NCI-H1930 (cell line): ENCODE measurements around the gene HERC4.
"Not testable (repeated sequence)": the region's sequence is repeated elsewhere in the genome, so short reads cannot be mapped to it uniquely, and the experiment has no call there.

Source experiments
- DNase-seq, 2 experiments: peaks; one replicate each; lab custom pipeline; 2025; lab: John Stamatoyannopoulos, UW

The HERC4 gene

GRCh38 chr10:68047122-68047521 is 28.0 kb downstream of the HERC4 start:
- no peak for DNase-seq

DNA sequence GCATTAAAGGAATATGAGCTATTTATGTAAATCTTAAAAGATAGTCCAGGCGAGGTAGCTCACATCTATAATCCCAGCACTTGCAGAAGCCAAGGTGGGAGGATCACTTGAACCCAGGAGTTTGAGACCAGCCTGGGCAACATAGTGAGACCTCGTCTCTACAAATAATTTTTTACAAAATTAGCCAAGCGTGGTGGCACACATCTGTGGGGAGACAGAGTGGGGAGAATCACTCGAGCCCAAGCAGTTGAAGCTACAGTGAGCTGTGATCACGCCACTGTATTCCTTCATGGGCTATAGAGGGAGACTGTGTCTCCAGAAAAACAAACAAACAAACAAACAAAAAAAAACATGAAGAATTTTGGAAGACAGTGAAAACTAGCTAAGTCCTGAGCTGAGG is 28.4 kb downstream of the HERC4 start:
- no peak for DNase-seq

GRCh38 chr10:68043030-68043429 is 32.1 kb downstream of the HERC4 start:
- DNase-seq, result no peak

- DNase-seq, result no peak
These were observed 43.0 kb downstream of the HERC4 start for GRCh38 chr10:68032113-68032512.

DNA sequence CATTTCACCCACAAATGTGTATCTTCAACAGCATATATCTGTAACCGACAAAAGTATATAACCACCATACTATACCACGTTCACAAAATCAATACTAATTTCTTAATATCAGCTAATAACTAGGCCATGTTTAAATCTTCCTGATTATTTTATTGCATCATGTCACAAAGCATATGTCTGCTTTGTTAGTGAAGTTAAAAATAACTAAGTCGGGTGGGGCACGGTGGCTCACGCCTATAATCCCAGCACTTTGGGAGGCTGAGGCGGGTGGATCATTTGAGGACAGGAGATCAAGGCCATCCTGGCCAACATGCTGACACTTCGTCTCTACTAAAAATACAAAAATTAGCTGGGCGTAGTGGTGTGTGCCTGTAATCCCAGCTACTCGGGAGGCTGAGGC is 47.7 kb downstream of the HERC4 start:
- no peak for DNase-seq

DNA sequence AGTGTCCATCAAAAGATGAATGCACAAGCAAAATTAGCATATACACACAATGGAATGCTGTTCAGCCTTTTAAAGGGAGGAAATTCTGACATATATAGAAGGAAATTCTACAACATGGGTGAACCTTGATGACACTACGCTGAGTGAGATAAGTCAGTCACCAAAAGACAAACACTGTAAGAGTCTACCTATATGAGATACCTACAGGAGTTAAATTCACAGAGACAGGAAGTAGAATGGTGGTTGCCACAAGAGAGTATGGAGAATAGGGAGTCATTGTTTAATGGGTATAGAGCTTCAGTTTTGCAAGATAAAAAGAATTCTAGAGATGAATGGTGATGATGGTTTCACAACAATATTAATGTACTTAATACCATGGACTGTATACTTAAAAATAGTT is 51.8 kb downstream of the HERC4 start:
- no peak for DNase-seq

- DNase-seq, result not testable (repeated sequence)
These were observed 52.8 kb downstream of the HERC4 start for GRCh38 chr10:68022324-68022723.

GRCh38 chr10:68016519-68016918 is 58.6 kb downstream of the HERC4 start:
- not testable (repeated sequence) for DNase-seq

DNA sequence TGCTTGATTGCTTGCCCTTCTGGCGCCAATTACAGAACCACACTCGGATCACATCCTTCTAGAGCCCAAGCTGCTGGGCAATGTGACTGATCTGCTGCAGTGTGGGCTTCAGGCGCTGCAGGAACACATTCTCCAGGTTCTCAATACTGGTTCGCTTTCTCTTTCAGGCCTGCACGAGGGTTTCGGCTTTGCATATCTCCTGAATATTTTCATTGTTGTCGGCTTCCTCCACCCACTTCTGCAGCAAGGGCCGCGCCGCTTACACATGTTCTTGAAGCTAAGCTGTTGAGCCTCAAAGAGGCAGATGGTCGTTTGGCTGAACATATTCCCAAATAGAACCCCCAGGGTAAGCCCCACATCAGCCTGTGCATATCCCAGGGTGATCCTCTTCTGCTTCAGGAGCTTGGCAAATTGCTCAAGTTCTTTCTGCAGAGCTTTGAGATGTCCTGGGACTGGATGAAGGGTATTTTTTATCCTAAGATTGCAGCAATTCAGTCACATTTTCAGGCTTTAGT is 64.6 kb downstream of the HERC4 start:
- DNase-seq, result no peak

- no peak for DNase-seq
These were observed 67.7 kb downstream of the HERC4 start for GRCh38 chr10:68007356-68007755.

- no peak for DNase-seq
These were observed 73.5 kb downstream of the HERC4 start for GRCh38 chr10:68001539-68001938.

GRCh38 chr10:68001000-68001399 is 74.1 kb downstream of the HERC4 start:
- no peak for DNase-seq

DNA sequence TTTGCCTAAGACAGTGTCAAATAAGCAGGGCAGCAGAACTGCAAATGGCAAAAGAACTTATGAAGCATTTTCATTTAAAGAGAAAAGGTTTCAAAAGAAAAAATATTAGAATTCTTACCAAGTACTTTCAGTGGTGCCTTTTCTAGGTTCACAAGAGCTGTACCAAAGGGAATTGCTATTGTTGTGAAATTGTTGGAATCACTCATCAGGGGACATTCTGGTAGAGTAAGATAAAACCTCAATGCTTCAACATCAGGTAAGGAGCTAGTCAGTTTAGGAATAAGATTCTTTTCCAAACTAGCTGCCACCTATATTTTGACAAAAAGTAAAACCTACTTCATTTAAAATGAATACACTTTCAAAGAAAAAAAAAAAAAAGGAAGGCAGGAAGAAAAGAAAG is 85.0 kb downstream of the HERC4 start:
- no peak for DNase-seq

DNA sequence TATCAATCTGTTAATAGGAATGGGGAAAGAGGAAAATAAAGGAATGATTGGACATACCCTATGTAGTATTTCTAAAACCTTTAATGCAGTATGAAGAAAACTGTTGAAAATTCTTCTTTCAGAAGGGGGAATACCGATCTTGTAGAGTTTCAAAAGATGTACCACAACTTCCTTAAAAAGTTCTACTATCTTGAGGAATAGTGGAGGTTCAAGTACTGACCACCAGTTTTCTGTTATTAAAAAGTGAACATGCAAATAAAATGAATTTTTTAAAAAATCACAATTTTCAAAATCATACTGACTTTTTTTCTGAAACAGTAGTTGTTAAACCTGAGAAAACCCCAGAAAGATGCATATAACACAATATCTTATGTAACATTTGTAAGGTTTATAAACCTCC is 86.5 kb downstream of the HERC4 start:
- DNase-seq, result no peak

- not testable (repeated sequence) for DNase-seq
These were observed 92.5 kb downstream of the HERC4 start for GRCh38 chr10:67982603-67983002.

DNA sequence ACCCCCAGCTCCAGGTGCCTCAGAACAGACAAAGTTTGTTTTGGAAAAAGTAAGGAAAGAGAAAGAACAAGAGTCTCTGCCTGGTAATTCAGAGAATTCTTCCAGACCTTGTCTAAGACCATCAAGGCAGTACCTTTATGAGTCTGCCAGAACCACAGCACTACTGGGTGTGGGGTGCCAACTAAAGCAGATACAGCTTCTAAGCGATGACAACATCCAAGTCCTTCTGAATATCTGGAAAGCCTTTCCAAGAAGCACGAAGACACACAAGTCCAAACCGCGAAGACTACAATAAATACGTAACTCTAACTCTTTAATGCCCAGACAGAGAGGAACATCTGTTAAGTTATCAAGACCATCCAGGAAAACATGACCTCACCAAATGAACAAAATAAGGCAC is 96.3 kb downstream of the HERC4 start:
- no peak for DNase-seq

DNA sequence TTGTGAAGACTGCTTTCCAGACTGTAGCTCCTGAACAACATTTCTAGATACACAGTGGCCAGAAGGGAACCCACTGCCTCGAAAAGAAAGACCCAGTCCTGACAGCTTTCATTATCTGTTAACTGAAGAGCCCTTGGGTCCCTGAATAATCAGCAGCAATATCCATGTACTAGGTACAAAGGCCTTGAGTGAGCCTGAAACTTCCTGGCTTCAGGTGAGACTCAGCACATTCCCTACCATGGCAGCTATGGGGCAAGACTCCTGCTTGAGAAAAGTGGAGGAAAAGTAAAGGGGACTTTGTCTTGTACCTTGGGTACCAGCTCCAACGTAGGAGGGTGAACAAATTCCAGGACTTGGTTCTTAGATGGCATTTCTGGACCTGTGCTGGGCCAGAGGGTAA is 97.8 kb downstream of the HERC4 start:
- DNase-seq, result no peak

DNA sequence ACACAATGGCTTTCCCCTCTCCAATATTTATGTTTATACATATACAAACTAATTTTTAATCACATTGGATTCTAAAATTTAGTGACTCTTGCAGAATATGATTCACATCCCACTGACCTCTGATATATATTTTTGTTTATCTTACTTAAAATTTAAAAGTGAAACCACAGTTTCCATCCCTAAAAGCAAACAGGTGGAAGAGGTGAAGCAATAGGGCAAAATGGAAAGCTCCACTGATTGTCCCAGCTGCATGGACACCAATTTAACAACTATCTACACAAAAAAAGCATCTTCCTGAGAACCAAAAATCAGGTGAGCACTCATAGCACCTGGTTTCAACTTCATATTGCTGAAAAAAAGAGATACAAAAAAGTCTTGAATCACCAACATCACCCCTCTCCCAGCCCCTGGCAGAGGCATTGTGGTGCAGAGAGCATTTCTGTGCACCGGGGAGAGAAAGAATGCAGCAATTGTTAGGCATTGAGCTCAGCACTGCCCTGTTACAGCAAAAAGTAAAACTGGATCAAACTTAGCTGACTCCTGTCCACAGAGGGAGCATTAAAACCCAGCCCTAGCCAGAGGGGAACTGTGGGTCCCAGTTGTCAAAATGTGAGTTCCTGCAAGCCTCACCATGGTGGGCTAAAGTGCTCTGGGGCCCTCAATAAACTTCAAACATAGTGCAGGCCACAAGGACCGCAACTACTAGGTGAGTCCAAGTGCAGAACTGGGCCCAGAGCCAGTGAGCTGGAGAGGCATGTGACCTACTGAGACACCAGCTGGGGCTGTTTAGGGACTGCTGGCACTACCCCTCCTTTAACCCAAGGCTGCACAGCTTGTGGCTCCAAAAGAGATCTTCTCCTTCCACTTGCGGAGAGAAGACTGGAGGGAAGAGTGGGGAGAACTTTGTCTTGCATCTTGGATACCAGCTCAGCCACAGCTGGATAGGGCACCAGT is 98.5 kb downstream of the HERC4 start:
- no peak for DNase-seq

- DNase-seq, result no peak
These were observed 99.2 kb downstream of the HERC4 start for GRCh38 chr10:67975871-67976270.

- DNase-seq, result no peak
These were observed 103.8 kb downstream of the HERC4 start for GRCh38 chr10:67971311-67971710.

- no peak for DNase-seq
These were observed 105.2 kb downstream of the HERC4 start for GRCh38 chr10:67969875-67970274.

DNA sequence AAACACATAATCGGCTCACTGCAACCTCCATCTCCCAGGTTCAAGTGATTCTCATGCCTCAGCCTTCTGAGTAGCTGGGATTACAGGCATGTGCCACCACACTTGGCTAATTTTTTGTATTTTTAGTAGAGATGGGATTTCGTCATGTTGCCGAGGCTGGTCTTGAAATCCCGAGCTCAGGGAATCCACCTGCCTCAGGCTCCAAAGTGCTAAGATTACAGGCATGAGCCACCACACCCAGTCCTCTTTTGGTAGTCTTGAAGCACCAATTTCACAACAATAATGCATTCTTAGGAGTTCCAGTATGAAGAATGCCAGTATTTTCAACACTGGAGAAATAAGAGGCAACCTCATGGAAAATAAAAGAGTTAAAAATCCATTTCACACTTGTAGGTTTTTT is 109.0 kb downstream of the HERC4 start:
- DNase-seq, result not testable (repeated sequence)

DNA sequence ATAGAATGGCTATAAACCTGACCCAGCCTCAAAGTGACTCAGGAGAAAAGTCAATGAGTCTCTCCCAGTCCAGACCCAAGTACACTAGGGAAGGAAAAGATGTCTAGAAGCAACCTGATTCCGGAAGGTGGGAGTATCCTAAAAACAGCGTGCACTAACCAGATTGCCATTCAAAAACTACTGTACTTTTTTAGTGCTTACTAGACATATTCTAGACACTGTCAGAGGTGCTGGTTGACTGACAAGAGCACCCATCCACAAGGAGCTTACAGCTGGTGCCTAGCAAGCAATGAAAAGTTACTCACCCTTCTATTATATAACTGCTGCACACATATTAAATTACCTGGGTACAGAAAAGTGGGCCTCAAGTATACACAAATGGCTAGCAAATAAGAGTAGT is 109.6 kb downstream of the HERC4 start:
- no peak for DNase-seq
